Measurements from ENCODE around the gene ERCC6L2.

ERCC6L2 gene

GRCh38 chr9:95942016-95942415 lies 66.5 kb downstream of the ERCC6L2 start:
- WGBS (ENCODE audit: extremely low coverage, insufficient coverage, low lambda C conversion rate): no CpG with 5 or more reads among the region's 4 CpGs
- peaks cover 1% of the 10 kb centered on the region for H3K36me3 ChIP-seq (ENCODE audit: control insufficient read depth, insufficient read depth, low read length)

GRCh38 chr9:95947118-95947517 lies 71.6 kb downstream of the ERCC6L2 start:
- no peaks in the 10 kb centered on the region for H3K79me2 ChIP-seq (ENCODE audit: control insufficient read depth, insufficient read depth, low read length)
- H4K5ac ChIP-seq (ENCODE audit: low read length): no peak overlapping the region
- no peaks in the 10 kb centered on the region for H3K27me3 ChIP-seq (ENCODE audit: insufficient read depth, low read length, poor library complexity)
- H3K18ac ChIP-seq (ENCODE audit: low read length): no peak overlapping the region
- no peaks in the 10 kb centered on the region for H3K79me1 ChIP-seq (ENCODE audit: low read length)
- no peak overlapping the region for H3K4me2 ChIP-seq (ENCODE audit: low read length)
- H2BK15ac ChIP-seq (replicated peaks; ENCODE audit: low read depth): no peak overlapping the region
- H2AK5ac ChIP-seq (ENCODE audit: low read length): no peak overlapping the region
- no peak overlapping the region for H3K9ac ChIP-seq (ENCODE audit: low read length)
- H4K8ac ChIP-seq (ENCODE audit: low read depth, low read length): no peak overlapping the region
- H2BK120ac ChIP-seq (ENCODE audit: low read depth, low read length): no peak overlapping the region
- H3K4ac ChIP-seq (ENCODE audit: low read depth, low read length): no peak overlapping the region
- WGBS (ENCODE audit: extremely low coverage, insufficient coverage, low lambda C conversion rate): no CpG with 5 or more reads among the region's 1 CpG
- H3K56ac ChIP-seq (ENCODE audit: low read length): no peak overlapping the region
- no peak overlapping the region for H3K23ac ChIP-seq (ENCODE audit: low read length)
- H2BK5ac ChIP-seq (ENCODE audit: low read length): no peak overlapping the region
- no peak overlapping the region for H3K27ac ChIP-seq (ENCODE audit: low read depth, low read length)
- H3K4me1 ChIP-seq (ENCODE audit: control insufficient read depth, low read depth, low read length): no peaks in the 10 kb centered on the region
- no peaks in the 10 kb centered on the region for H3K36me3 ChIP-seq (ENCODE audit: control insufficient read depth, insufficient read depth, low read length)
- no peak overlapping the region for H3K4me3 ChIP-seq (ENCODE audit: low read length)
- DNase-seq: no peak

More at GRCh38 chr9:95942016-95942415, 66.5 kb downstream of the ERCC6L2 start:
- no peak overlapping the region for H2BK15ac ChIP-seq (replicated peaks; ENCODE audit: low read depth)
- H3K4ac ChIP-seq (ENCODE audit: low read depth, low read length): no peak overlapping the region
- H3K79me1 ChIP-seq (ENCODE audit: low read length): peaks cover 3% of the 10 kb centered on the region
- no peak overlapping the region for H2BK5ac ChIP-seq (ENCODE audit: low read length)
- H3K56ac ChIP-seq (ENCODE audit: low read length): no peak overlapping the region
- no peak overlapping the region for H3K4me2 ChIP-seq (ENCODE audit: low read length)
- no peak overlapping the region for H3K4me3 ChIP-seq (ENCODE audit: low read length)
- no peak overlapping the region for H3K27ac ChIP-seq (ENCODE audit: low read depth, low read length)
- no peak overlapping the region for H2AK5ac ChIP-seq (ENCODE audit: low read length)
- H3K23ac ChIP-seq (ENCODE audit: low read length): no peak overlapping the region
- no peak overlapping the region for H2BK120ac ChIP-seq (ENCODE audit: low read depth, low read length)
- no peaks in the 10 kb centered on the region for H3K27me3 ChIP-seq (ENCODE audit: insufficient read depth, low read length, poor library complexity)
- H4K8ac ChIP-seq (ENCODE audit: low read depth, low read length): no peak overlapping the region
- no peaks in the 10 kb centered on the region for H3K79me2 ChIP-seq (ENCODE audit: control insufficient read depth, insufficient read depth, low read length)
- no peak overlapping the region for H3K9ac ChIP-seq (ENCODE audit: low read length)
- no peak overlapping the region for H3K18ac ChIP-seq (ENCODE audit: low read length)
- DNase-seq: no peak
- H4K5ac ChIP-seq (ENCODE audit: low read length): no peak overlapping the region
- H3K4me1 ChIP-seq (ENCODE audit: control insufficient read depth, low read depth, low read length): no peaks in the 10 kb centered on the region

- Histone ChIP-seq H4K8ac (ENCODE audit: low read depth, low read length) (no peak overlapping the region), H3K27me3 (ENCODE audit: insufficient read depth, low read length, poor library complexity) (no peaks in the 10 kb centered on the region), H3K27ac (ENCODE audit: low read depth, low read length) (no peak overlapping the region), H3K23ac (ENCODE audit: low read length) (no peak overlapping the region), H3K79me1 (ENCODE audit: low read length) (no peaks in the 10 kb centered on the region), H2BK120ac (ENCODE audit: low read depth, low read length) (no peak overlapping the region), H3K9ac (ENCODE audit: low read length) (no peak overlapping the region), H3K36me3 (ENCODE audit: control insufficient read depth, insufficient read depth, low read length) (no peaks in the 10 kb centered on the region), H4K5ac (ENCODE audit: low read length) (no peak overlapping the region), H2AK5ac (ENCODE audit: low read length) (no peak overlapping the region), H3K4me1 (ENCODE audit: control insufficient read depth, low read depth, low read length) (no peaks in the 10 kb centered on the region), H3K4ac (ENCODE audit: low read depth, low read length) (no peak overlapping the region), H3K56ac (ENCODE audit: low read length) (no peak overlapping the region), H2BK15ac (replicated peaks; ENCODE audit: low read depth) (no peak overlapping the region), H3K18ac (ENCODE audit: low read length) (no peak overlapping the region), H3K79me2 (ENCODE audit: control insufficient read depth, insufficient read depth, low read length) (no peaks in the 10 kb centered on the region), H2BK5ac (ENCODE audit: low read length) (no peak overlapping the region), H3K4me3 (ENCODE audit: low read length) (no peak overlapping the region), H3K4me2 (ENCODE audit: low read length) (no peak overlapping the region)
- whole genome bisulfite sequencing (ENCODE audit: extremely low coverage, insufficient coverage, low lambda C conversion rate): no CpG with 5 or more reads among the region's 6 CpGs
- no peak for DNase-seq
Observed at GRCh38 chr9:95952471-95952870, 77.0 kb downstream of the ERCC6L2 start.

- H3K56ac ChIP-seq (ENCODE audit: low read length): no peak overlapping the region
- no peak overlapping the region for H3K9ac ChIP-seq (ENCODE audit: low read length)
- no peak overlapping the region for H3K4me3 ChIP-seq (ENCODE audit: low read length)
- H3K4ac ChIP-seq (ENCODE audit: low read depth, low read length): no peak overlapping the region
- H3K36me3 ChIP-seq (ENCODE audit: control insufficient read depth, insufficient read depth, low read length): no peaks in the 10 kb centered on the region
- no peak overlapping the region for H4K8ac ChIP-seq (ENCODE audit: low read depth, low read length)
- DNase-seq: no peak
- no peak overlapping the region for H3K27ac ChIP-seq (ENCODE audit: low read depth, low read length)
- no CpG with 5 or more reads among the region's 1 CpG for WGBS (ENCODE audit: extremely low coverage, insufficient coverage, low lambda C conversion rate)
- no peak overlapping the region for H3K23ac ChIP-seq (ENCODE audit: low read length)
- H2BK5ac ChIP-seq (ENCODE audit: low read length): no peak overlapping the region
- H3K27me3 ChIP-seq (ENCODE audit: insufficient read depth, low read length, poor library complexity): no peaks in the 10 kb centered on the region
- no peak overlapping the region for H3K4me2 ChIP-seq (ENCODE audit: low read length)
- no peak overlapping the region for H2BK15ac ChIP-seq (replicated peaks; ENCODE audit: low read depth)
- no peaks in the 10 kb centered on the region for H3K4me1 ChIP-seq (ENCODE audit: control insufficient read depth, low read depth, low read length)
- no peak overlapping the region for H4K5ac ChIP-seq (ENCODE audit: low read length)
- H2AK5ac ChIP-seq (ENCODE audit: low read length): no peak overlapping the region
- no peak overlapping the region for H2BK120ac ChIP-seq (ENCODE audit: low read depth, low read length)
- H3K79me1 ChIP-seq (ENCODE audit: low read length): no peaks in the 10 kb centered on the region
- no peak overlapping the region for H3K18ac ChIP-seq (ENCODE audit: low read length)
- H3K79me2 ChIP-seq (ENCODE audit: control insufficient read depth, insufficient read depth, low read length): no peaks in the 10 kb centered on the region
Observed at GRCh38 chr9:95953986-95954385, 78.5 kb downstream of the ERCC6L2 start.

GRCh38 chr9:95954940-95955339 lies 79.4 kb downstream of the ERCC6L2 start:
- no peak overlapping the region for H2BK120ac ChIP-seq (ENCODE audit: low read depth, low read length)
- no peak overlapping the region for H3K23ac ChIP-seq (ENCODE audit: low read length)
- no peak overlapping the region for H4K5ac ChIP-seq (ENCODE audit: low read length)
- no peak overlapping the region for H4K8ac ChIP-seq (ENCODE audit: low read depth, low read length)
- H3K36me3 ChIP-seq (ENCODE audit: control insufficient read depth, insufficient read depth, low read length): no peaks in the 10 kb centered on the region
- no peak overlapping the region for H3K9ac ChIP-seq (ENCODE audit: low read length)
- H3K18ac ChIP-seq (ENCODE audit: low read length): no peak overlapping the region
- no peak for DNase-seq
- no peaks in the 10 kb centered on the region for H3K79me2 ChIP-seq (ENCODE audit: control insufficient read depth, insufficient read depth, low read length)
- H3K56ac ChIP-seq (ENCODE audit: low read length): no peak overlapping the region
- H3K27me3 ChIP-seq (ENCODE audit: insufficient read depth, low read length, poor library complexity): no peaks in the 10 kb centered on the region
- H3K4me3 ChIP-seq (ENCODE audit: low read length): no peak overlapping the region
- H2BK5ac ChIP-seq (ENCODE audit: low read length): no peak overlapping the region
- no peak overlapping the region for H3K4ac ChIP-seq (ENCODE audit: low read depth, low read length)
- no peak overlapping the region for H3K27ac ChIP-seq (ENCODE audit: low read depth, low read length)
- H3K4me2 ChIP-seq (ENCODE audit: low read length): no peak overlapping the region
- no peaks in the 10 kb centered on the region for H3K4me1 ChIP-seq (ENCODE audit: control insufficient read depth, low read depth, low read length)
- no peak overlapping the region for H2AK5ac ChIP-seq (ENCODE audit: low read length)
- no peaks in the 10 kb centered on the region for H3K79me1 ChIP-seq (ENCODE audit: low read length)
- H2BK15ac ChIP-seq (replicated peaks; ENCODE audit: low read depth): no peak overlapping the region
- WGBS (ENCODE audit: extremely low coverage, insufficient coverage, low lambda C conversion rate): no CpG with 5 or more reads among the region's 2 CpGs

GRCh38 chr9:95962936-95963335 lies 87.4 kb downstream of the ERCC6L2 start:
- Histone ChIP-seq H3K4me1 (ENCODE audit: control insufficient read depth, low read depth, low read length) (no peaks in the 10 kb centered on the region), H3K36me3 (ENCODE audit: control insufficient read depth, insufficient read depth, low read length) (no peaks in the 10 kb centered on the region), H3K79me2 (ENCODE audit: control insufficient read depth, insufficient read depth, low read length) (no peaks in the 10 kb centered on the region), H3K27me3 (ENCODE audit: insufficient read depth, low read length, poor library complexity) (no peaks in the 10 kb centered on the region), H3K4me3 (ENCODE audit: low read length) (no peak overlapping the region), H3K4me2 (ENCODE audit: low read length) (no peak overlapping the region), H2AK5ac (ENCODE audit: low read length) (no peak overlapping the region), H3K23ac (ENCODE audit: low read length) (no peak overlapping the region), H4K5ac (ENCODE audit: low read length) (no peak overlapping the region), H2BK15ac (replicated peaks; ENCODE audit: low read depth) (no peak overlapping the region), H2BK5ac (ENCODE audit: low read length) (no peak overlapping the region), H3K27ac (ENCODE audit: low read depth, low read length) (no peak overlapping the region), H3K9ac (ENCODE audit: low read length) (no peak overlapping the region), H3K56ac (ENCODE audit: low read length) (no peak overlapping the region), H3K4ac (ENCODE audit: low read depth, low read length) (no peak overlapping the region), H3K18ac (ENCODE audit: low read length) (no peak overlapping the region), H3K79me1 (ENCODE audit: low read length) (no peaks in the 10 kb centered on the region), H2BK120ac (ENCODE audit: low read depth, low read length) (no peak overlapping the region), H4K8ac (ENCODE audit: low read depth, low read length) (no peak overlapping the region)
- no peak for DNase-seq
- no CpG with 5 or more reads among the region's 2 CpGs for WGBS (ENCODE audit: extremely low coverage, insufficient coverage, low lambda C conversion rate)
